Left lung (tissue), 10 donors: ENCODE results near the gene HNRNPUL2. TPM values are rescaled to one million over a fixed set of nuclear protein-coding genes. Genes with fewer than 3 reads are reported as not detected.

Experiments
- ATAC-seq: fragments of 200-7000 bp; cut with Tn5 transposase; one replicate; pipeline ENCODE4 v1.9.1; 2020; ENCODE audit warnings: moderate library complexity
- DNase-seq, 4 donors: peaks; one replicate each; pipeline ENCODE4 v3.0.0-alpha.2; 2013 to 2020
- H3K27ac ChIP-seq, 2 donors: fragments of 200-600 bp; sonication (generic) in 1 of 2; one replicate each; pipeline versions ENCODE4 v1.5.0 to v1.8.0; 2020 to 2021
- H3K27me3 ChIP-seq, 2 donors: fragments of 200-600 bp; sonication (generic) in 1 of 2; one replicate each; pipeline versions ENCODE4 v1.5.0 to v1.8.0; 2020 to 2021
- H3K36me3 ChIP-seq, 2 donors: fragments of 200-600 bp; sonication (generic) in 1 of 2; one replicate each; pipeline versions ENCODE4 v1.5.0 to v1.8.0; 2020 to 2021
- H3K4me1 ChIP-seq, 2 donors: fragments of 200-600 bp; one replicate each; pipeline ENCODE4 v1.8.0; 2021
- H3K4me3 ChIP-seq, 2 donors: fragments of 200-600 bp; sonication (generic) in 1 of 2; one replicate each; pipeline versions ENCODE4 v1.5.0 to v1.8.0; 2020 to 2021; ENCODE audit warnings: mild to moderate bottlenecking in 1 of 2
- H3K9me3 ChIP-seq, 2 donors: fragments of 200-600 bp; sonication (generic) in 1 of 2; one replicate each; pipeline versions ENCODE4 v1.5.0 to v1.8.0; 2020 to 2021
- intact Hi-C, 2 donors: fragments of 100-400 bp; cut with DNase I; formaldehyde crosslinking; loops; one replicate each; pipeline versions ENCODE4 v1.11.2 to v1.14.2; 2022
- polyA plus RNA-seq, 6 donors: library from polyadenylated mRNA; unstranded; fragments of 120-200 nt; gene quantifications; one replicate each; pipeline ENCODE4 v1.2.1, GENCODE V29; 2013; ENCODE audit not compliant: insufficient read length in 6 of 6
- total RNA-seq, 2 donors: library from RNA; stranded (reverse); fragmentation: NEBNext Ultra II Directional; extraction: Animal tissue kit (Norgen Biotek cat#: 25700); gene quantifications; one replicate each; pipeline ENCODE4 v1.2.1, GENCODE V29; 2021
- TF ChIP-seq, protein P1 (sequence below), 2 donors: fragments of 200-600 bp; sonication (generic) in 1 of 2; IDR thresholded peaks; one replicate each; pipeline versions ENCODE4 v1.5.0 to v1.8.0; 2021; ENCODE audit warnings: antibody characterized with exemption in 2 of 2
- donor health status: DM: no; HTN: yes; CAD: no.
- donor health status: DM: no; HTN: no; CAD: no.

Gene HNRNPUL2
- total and polyA plus RNA-seq, 8 donors = 31.8 to 95.4 (median 88.0) TPM

DNA sequence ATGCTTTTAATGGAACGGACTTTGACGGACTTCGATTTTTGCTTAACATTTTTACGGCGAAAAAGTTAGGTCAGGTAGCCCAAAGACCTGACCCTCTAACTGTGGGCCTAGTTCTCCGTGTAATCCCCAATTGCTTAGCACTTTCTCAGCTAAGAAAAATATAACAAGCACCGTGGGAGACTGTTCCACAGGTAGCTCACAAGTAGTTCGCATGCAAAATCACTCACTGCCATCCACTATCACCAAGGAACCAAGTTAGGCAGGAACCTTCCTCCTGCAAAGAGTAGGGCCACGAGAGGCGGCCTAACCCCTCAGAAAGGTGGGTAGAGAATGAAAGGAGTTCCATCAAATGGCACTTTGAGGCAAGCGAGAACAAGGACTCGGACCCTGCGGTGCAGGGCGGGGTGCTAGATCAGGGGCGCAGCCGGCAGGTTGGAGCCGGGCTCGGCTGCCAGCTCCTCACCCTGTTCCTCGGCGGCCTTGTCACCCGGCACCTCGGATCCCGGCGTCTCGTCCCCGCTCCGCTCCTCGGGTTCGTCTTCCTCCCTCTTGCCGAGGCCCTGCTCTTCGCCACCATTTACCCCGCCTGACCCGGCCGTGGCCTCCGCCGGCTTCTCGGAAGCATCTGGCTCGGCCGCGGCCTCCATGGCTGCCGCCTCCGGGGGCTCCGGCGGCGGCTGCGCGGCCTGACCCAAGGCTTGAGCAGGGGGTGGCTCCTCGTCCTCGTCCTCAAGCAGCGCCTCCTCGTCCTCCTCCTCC lies 922 bp downstream of the HNRNPUL2 start:
- TF ChIP-seq, protein P1, sequence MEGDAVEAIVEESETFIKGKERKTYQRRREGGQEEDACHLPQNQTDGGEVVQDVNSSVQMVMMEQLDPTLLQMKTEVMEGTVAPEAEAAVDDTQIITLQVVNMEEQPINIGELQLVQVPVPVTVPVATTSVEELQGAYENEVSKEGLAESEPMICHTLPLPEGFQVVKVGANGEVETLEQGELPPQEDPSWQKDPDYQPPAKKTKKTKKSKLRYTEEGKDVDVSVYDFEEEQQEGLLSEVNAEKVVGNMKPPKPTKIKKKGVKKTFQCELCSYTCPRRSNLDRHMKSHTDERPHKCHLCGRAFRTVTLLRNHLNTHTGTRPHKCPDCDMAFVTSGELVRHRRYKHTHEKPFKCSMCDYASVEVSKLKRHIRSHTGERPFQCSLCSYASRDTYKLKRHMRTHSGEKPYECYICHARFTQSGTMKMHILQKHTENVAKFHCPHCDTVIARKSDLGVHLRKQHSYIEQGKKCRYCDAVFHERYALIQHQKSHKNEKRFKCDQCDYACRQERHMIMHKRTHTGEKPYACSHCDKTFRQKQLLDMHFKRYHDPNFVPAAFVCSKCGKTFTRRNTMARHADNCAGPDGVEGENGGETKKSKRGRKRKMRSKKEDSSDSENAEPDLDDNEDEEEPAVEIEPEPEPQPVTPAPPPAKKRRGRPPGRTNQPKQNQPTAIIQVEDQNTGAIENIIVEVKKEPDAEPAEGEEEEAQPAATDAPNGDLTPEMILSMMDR (IDR thresholded peaks at IDR 0.05) = no peak
- DNase-seq (no peak), ATAC-seq (no peak)
- Histone ChIP-seq H3K4me3 (peak overlapping the region; percentile 95 to 96), H3K27me3 (no peaks in the 10 kb centered on the region), H3K9me3 (no peaks in the 10 kb centered on the region), H3K27ac (peak overlapping the region; percentile 94 to 98), H3K4me1 (peaks cover 28 to 53% of the 10 kb centered on the region in 2 donors), H3K36me3 (peaks cover 12 to 33% of the 10 kb centered on the region in 2 donors)
- intact Hi-C loops = no loop called here

DNA sequence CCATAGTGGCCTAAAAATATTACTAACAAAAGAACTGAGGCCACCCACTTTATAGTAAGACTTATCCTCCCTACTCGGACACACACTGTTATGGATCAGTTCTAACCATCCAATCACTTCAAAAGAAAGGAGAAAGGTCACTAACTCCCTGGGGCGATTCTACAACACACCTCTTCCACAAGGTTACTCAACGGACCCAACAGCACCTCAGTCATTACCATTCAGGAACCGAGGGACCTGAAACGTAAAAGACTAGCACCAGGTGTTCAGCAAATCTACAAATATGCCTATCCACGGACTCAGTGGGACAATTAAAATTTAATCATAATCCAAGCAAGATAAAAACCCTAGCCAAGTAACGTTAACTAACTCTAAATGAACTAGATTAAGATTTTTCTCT lies 1.6 kb downstream of the HNRNPUL2 start:
- intact Hi-C loops = no loop called here
- Histone ChIP-seq H3K27me3 (no peaks in the 10 kb centered on the region), H3K36me3 (peaks cover 17 to 35% of the 10 kb centered on the region in 2 donors), H3K9me3 (no peaks in the 10 kb centered on the region), H3K4me3 (peak overlapping the region; percentile 95 to 96), H3K4me1 (peaks cover 28 to 46% of the 10 kb centered on the region in 2 donors), H3K27ac (peak overlapping the region; percentile 94 to 98)
- DNase-seq (no peak), ATAC-seq (no peak)
- TF ChIP-seq, protein P1 (IDR thresholded peaks at IDR 0.05) = no peak

DNA sequence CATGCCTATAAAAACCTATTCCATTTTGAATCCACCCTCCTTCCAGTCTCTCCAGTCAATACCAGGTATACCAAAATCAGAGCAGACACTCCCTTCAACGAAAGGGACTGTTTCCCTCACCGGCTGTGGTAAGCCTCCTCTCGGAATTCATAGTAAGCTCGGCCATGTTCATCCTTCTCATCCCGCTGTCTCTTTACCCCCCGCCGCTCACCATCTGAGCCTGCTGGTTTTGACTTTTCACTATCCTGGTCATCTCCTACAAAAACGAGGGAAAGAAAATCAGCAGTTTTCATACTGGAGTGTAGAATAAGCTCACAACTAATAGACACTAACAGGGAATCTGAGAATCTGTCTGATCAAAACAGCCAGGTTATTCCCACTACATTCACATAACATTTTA lies 3.1 kb downstream of the HNRNPUL2 start:
- H3K27ac ChIP-seq = no peak overlapping the region

DNA sequence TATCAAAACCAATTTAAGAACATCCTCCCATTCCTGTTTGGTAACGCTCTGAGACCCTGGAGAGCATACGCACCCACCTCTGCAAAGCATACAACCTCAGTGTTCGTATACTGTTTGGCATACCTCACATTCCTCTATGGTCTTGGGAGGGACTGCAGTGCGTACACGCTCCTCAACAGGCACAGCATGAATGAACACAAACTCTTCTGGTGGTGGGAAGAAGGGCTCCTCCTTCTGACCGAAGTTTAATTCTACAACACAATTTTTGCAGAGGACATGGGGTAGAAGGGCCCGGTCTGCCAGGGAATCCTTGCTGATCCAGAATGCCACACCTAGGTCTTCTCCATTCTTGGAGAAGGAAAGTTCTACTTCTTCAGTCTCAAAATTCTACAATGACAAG lies 5.3 kb downstream of the HNRNPUL2 start:
- intact Hi-C loops = no loop called here
- H3K4me3 ChIP-seq = no peak overlapping the region
- H3K9me3 ChIP-seq = no peaks in the 10 kb centered on the region
- ATAC-seq = peak; percentile 25
- H3K27ac ChIP-seq = no peak overlapping the region
- H3K27me3 ChIP-seq = no peaks in the 10 kb centered on the region
- peaks cover 22 to 72% of the 10 kb centered on the region in 2 donors for H3K36me3 ChIP-seq
- TF ChIP-seq, protein P1 (IDR thresholded peaks at IDR 0.05) = no peak
- peaks cover 15 to 29% of the 10 kb centered on the region in 2 donors for H3K4me1 ChIP-seq
- DNase-seq = no peak

More for the DNA sequence above, 3.1 kb downstream of the HNRNPUL2 start:
- DNase-seq (no peak), ATAC-seq (no peak)
- Histone ChIP-seq H3K36me3 (peaks cover 22 to 50% of the 10 kb centered on the region in 2 donors), H3K4me1 (peaks cover 15 to 31% of the 10 kb centered on the region in 2 donors), H3K4me3 (peak overlapping the region in 1 of 2 donors; percentile 95), H3K27me3 (no peaks in the 10 kb centered on the region), H3K9me3 (no peaks in the 10 kb centered on the region)
- TF ChIP-seq, protein P1 (IDR thresholded peaks at IDR 0.05) = no peak
- intact Hi-C loops = no loop called here

DNA sequence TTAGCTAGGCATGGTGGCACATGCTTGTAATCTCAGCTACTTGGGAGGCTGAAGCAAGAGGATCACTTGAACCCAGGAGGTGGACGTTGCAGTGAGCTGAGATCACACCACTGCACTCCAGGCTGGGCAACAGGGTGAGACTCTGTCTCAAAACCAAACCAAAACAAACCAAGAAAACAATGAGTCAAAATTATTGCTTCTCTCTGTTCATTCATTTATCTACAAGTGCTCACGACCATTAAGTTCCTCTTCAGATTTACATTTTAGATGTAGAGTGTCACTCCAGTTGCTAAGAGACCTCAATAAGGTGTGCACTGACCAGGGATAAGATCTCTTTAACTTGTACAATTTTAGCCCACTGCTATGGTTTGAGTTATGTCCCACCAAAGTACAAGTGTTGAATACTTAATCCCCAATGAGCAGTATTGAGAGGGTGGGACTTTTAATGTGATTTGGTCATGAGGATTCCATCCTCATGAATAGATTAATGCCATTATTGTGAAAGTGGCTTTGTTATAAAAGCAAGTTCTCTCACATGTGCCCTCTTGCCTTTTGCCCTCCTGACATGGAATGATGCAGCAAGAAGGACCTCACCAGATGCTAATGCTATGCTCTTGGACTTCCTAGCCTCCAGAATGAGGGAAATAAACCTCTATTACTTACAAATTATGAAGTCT lies 7.8 kb downstream of the HNRNPUL2 start:
- no peak overlapping the region for H3K27ac ChIP-seq
- no peak for DNase-seq
- peaks cover 22 to 97% of the 10 kb centered on the region in 2 donors for H3K36me3 ChIP-seq
- intact Hi-C loops = no loop called here
- peak; percentile 38 for ATAC-seq
- TF ChIP-seq, protein P1 (IDR thresholded peaks at IDR 0.05) = no peak
- peaks cover 5 to 15% of the 10 kb centered on the region in 2 donors for H3K4me1 ChIP-seq
- no peaks in the 10 kb centered on the region for H3K9me3 ChIP-seq
- H3K4me3 ChIP-seq = no peak overlapping the region
- H3K27me3 ChIP-seq = no peaks in the 10 kb centered on the region
